Epithelial cell of prostate (primary cell): ENCODE measurements around the gene GBX1.
A peak's percentile ranks its signal among the peaks of the same experiment; 100 is the strongest.

ENCODE experiments used
- DNase-seq: peaks from one replicate; pipeline ENCODE4 v3.0.0-alpha.2; 2011; ENCODE audit warnings: low read depth, low spot score
- H3K27ac ChIP-seq: fragments of 450-650 bp; 2 replicates; pipeline ENCODE4 v1.5.1; 2017; ENCODE audit warnings: mild to moderate bottlenecking

GBX1 gene

DNA sequence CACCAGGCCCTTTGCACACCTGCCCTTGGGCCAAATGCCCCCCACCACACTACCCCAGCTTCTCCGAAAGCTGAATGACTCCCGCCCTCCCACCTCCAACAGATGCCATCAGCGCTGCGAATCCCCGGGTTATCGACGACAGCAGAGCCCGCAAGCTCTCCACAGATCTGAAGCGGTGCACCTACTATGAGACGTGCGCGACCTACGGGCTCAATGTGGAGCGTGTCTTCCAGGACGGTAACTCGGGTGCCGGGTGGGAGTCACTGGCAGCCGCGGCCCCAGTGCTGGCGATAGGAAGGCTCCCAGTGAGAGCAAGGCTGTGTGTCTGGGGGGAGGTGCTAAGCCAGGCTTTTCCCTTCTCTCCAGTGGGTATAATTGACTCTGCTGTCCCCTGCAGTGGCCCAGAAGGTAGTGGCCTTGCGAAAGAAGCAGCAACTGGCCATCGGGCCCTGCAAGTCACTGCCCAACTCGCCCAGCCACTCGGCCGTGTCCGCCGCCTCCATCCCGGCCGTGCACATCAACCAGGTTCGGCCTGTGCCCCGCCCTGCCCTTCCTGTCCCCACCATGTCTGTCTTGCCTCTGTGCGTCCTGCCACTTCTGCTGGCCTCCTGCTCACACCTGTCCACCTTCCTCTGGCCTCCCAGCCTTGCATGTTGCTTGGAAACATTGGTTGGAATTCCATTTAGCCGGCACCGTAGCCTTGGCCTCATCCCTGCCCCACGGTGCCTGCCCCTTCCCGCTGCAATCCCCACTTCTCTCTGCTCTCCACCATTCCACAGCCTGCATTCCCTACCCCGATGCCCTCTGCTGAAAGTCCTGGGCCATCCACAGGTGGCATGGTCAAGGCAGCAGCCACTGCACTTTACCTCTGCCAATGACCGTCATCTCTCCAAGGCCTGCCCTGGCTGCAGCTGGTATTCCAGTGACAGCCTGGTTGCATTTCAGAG lies 49.1 kb downstream of the GBX1 start:
- H3K27ac ChIP-seq = no peak overlapping the region
- no peak for DNase-seq

DNA sequence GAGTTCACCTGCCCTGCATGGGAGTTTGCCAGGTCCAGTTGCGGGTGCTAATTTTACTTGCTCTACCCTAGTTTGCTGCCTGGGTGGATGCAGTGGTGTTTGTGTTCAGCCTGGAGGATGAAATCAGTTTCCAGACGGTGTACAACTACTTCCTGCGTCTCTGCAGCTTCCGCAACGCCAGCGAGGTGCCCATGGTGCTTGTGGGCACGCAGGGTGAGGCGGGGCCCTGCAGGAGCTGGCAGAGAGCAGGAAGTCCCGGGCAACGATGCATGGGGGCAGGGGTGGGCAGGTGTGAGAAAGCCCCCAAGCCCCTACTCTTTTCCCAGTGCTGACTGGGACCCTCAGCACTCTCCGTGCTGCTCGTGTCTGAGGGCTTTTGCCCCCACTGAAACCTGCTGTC lies 49.9 kb downstream of the GBX1 start:
- no peak overlapping the region for H3K27ac ChIP-seq
- DNase-seq = no peak

DNA sequence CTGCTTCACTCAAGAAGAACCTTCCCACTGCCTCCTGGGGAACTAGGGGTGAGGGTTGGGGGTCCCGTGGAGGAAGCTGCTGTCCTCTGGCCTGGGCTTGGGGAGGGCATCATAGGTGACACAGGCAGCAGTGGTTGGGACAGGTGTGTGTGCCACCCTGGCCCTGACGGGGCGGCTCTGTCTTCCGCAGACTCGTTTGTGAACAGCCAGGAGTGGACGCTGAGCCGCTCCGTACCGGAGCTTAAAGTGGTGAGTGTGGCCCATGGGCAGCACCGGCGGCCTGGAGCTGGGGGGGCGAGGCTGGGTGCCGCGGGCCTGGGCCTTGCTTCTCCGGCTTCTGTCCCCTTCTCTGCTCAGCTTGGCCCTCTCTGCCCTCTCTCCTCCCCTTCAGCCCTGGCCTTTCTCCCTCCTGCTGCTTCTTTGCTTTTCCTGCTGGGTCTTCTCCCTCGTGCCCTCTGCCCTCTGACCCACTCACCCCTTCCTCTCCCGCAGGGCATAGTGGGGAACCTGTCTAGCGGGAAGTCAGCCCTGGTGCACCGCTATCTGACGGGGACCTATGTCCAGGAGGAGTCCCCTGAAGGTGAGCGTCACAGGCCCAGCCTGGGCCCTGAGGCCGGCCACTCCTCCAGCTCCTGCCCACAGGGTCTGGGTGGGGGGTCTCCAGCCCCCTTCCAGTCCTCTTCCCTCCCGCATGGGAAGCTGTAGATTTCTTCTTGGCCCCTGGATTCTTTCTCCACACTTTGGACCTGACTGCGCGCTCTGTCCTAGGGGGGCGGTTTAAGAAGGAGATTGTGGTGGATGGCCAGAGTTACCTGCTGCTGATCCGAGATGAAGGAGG lies 50.7 kb downstream of the GBX1 start:
- no peak for DNase-seq
- H3K27ac ChIP-seq = peak overlapping the region; percentile 92

DNA sequence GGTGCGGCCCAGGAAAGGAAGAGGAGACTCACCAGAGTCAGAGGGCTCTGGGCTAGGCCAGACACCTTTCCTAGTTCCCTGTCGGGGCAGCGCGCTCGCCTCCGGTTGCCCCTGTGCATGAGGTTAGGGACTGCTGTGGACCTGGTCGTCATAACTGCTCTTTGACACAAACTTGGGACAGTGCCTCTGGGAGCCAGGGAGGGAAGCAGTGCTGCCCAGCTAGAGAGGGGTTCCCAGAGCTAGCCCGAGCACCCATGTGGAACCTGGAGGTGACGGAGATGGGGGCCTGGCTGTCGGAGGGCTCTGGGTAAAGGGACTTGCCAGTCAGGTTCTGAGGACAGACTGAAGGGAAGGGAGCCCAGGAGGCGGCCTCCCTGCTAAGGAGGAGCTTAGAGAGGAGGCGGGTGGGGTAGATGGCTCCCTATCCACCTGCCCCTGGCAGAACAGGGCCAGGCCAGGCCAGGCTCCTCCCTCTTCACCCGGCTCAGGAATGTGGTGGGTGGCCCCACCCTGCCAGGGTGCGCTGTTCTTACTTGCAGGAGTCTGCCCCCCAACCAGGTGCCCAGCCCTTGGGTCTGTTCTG lies 51.6 kb downstream of the GBX1 start:
- H3K27ac ChIP-seq = peak overlapping the region; percentile 92
- peak; percentile 92 for DNase-seq

GRCh38 chr7:151115121-151115835 lies 52.2 kb downstream of the GBX1 start:
- no peak for DNase-seq
- H3K27ac ChIP-seq = peak overlapping the region; percentile 92

DNA sequence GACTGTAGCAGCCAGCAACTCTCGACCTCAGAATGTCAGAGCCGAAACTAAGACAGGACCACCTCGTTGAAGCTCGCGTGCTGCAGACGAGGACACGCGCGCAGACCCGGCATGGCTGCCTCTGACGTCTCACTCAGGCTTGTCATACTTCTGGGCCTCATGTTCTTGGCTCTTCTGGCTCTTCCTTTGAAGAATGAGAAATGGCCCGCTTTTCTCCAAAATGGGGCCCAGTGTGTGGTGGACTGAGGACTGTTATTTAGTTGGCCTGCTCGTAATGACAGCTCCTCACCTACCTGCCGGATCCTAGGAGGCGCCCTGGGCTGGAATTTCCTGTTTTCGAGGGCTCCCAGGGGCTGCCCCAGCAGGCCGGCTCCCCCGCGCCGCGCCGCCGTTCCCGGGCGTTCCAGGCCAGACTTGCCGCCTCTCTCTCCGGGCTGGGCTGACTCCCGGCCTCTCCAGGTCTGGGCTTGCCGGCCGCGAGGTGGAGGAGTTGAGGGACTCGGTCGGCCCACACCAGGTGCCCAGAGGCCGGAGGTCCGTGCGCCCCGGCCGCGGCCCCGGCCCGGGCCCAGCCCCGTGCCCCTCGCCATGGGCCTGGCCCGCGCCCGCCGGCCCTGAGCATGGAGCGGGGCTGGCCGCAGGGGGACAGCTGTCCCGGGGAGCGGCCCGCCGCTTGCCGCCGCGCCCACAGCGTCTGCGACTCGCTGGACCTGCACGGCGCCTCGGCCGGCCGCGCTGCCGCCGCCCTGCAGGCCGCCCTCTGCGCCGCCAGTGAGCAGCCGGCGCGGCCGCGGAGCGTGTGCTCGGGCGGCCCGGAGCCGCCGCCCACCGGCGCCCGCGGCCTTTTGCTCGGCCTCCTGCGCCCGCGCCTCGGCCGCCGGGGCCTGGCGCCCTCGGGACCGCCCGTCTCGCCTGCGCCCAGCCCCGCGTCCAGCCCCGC lies 53.1 kb downstream of the GBX1 start:
- peak; percentile 18 for DNase-seq
- peak overlapping the region; percentile 92 for H3K27ac ChIP-seq

- DNase-seq = no peak
- peak overlapping the region; percentile 92 for H3K27ac ChIP-seq
Measured at GRCh38 chr7:151113344-151114150, 53.9 kb downstream of the GBX1 start.

DNA sequence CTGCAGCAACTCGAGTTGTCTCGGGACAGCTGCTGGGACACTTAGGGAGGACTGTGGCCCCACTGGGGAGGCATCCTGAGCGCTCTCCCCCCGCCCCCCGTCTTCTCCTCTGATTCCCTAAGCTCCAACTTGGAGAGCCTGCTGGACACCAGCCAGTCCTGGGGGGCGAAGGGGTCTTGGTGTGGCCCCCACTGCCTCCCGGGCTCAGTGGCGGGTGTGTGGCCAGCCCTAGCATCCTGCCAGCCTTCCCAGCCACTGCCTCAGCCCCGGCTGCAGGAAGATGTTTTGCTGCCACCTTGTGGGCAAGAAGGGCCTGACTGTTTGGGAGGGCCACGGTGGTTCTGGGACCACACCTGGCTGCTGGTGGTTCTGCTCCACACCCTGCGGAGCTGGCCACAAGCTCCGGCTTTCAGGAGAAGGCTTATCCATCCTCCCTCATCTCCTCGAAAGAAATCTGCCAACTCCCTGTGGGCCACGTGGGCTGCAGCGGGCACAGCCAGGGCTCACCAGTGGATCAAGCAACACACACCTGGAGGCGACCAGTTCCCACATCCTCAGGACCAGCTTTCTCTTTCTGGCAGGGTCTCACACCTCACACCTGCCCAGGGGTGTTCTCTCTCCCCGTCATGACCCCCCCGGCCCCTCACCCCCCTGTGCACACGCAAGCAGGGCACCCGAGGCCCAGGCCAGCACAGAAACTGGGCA lies 56.4 kb downstream of the GBX1 start:
- H3K27ac ChIP-seq = no peak overlapping the region
- no peak for DNase-seq

- no peak for DNase-seq
- H3K27ac ChIP-seq = no peak overlapping the region
Measured at GRCh38 chr7:151110236-151110940, 57.1 kb downstream of the GBX1 start.

DNA sequence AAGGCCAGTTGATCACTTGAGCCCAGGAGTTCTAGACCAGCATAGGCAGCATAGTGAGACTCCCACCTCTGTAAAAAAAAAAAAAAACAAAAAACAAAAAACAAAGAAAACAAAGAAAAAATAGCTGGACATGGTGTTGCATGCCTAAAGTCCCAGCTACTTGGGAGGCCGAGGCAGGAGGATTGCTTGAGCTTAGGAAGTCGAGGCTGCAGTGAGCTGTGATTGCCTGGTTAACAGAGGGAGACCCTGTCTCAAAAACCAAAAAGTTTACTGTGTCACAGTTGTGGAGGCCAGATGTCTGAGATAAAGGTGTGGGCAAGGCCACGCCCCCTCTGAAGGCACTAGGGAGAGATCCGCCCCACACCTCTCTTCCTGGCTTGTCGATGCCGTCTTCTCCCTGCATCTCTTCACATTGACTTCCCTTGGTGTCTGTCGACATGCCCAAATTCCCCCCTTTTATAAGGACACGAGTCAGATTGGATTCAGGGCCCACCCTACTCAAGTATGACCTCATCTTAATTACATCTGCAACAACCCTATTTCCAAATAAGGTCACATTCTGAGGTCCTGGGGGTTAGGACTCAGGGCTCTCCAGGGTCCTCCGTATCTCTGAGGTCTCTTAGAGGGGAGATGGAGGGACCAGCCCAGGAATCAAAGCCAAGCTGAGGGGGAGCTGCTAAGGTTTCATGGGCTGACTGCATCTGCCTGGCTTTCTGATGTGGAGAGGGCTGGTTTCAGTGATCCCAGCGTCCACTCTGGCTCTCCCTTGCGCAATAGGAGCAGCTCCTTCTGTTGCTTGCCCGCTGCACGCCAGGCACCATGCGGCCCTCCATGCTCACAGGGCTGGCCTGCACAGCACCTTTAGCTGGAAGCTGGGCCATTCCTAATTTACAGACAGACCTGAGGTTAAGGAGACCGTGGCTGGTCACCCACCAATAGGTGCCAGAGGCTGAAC lies 58.1 kb downstream of the GBX1 start:
- H3K27ac ChIP-seq = no peak overlapping the region
- no peak for DNase-seq

GRCh38 chr7:151107882-151108281 lies 59.6 kb downstream of the GBX1 start:
- no peak for DNase-seq
- H3K27ac ChIP-seq = no peak overlapping the region

GRCh38 chr7:151104411-151105235 lies 62.9 kb downstream of the GBX1 start:
- H3K27ac ChIP-seq = no peak overlapping the region
- no peak for DNase-seq

DNA sequence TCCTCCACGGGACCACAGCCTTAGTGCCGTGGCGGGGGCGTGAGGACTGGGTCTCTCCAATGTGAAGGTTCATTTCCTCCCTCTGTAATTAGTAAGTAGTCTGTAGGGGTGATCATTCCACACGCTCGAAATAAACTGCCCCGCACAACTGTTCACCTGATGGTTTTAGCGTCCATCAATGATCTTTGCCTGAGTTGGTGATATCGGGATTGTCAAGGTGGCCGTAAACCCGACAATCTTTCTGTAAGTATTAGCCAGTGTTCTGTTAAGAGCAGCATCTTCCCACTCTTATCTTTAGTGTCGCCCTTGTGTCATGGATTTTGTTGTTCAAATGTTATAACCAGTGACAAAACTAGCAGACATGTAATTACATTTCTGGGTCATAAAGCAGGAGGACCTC lies 63.5 kb downstream of the GBX1 start:
- H3K27ac ChIP-seq = no peak overlapping the region
- no peak for DNase-seq

DNA sequence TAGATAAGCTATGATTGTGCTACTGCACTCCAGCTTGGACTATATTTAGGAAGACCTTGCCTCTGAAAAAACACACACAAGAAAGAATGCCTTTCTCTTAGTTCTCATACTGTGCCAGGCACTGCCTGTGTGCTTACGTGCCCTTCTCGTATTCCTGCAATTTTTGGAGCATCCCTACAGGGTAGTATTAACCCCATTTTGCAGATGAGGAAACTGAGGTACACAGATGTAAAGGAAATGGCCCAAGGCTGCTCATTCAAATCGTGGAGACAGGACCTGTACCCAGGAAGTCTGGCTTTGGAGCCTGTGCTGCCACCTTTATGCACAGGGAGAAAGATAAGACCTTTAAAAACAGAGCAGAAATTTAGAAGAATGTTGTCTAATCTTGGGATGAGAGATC lies 64.5 kb downstream of the GBX1 start:
- H3K27ac ChIP-seq = no peak overlapping the region
- no peak for DNase-seq
